ENCODE measurements around the gene SCN2A. TPM values are rescaled to one million over a fixed set of nuclear protein-coding genes. Genes with fewer than 3 reads are reported as not detected.

SCN2A gene
- total and polyA plus RNA-seq, 9 of the 15 experiments (the other 6 are each of a cell fraction or from before 2014, with no cell fraction given): 0.08 to 0.69 (median 0.31) TPM; not detected in 1

DNA sequence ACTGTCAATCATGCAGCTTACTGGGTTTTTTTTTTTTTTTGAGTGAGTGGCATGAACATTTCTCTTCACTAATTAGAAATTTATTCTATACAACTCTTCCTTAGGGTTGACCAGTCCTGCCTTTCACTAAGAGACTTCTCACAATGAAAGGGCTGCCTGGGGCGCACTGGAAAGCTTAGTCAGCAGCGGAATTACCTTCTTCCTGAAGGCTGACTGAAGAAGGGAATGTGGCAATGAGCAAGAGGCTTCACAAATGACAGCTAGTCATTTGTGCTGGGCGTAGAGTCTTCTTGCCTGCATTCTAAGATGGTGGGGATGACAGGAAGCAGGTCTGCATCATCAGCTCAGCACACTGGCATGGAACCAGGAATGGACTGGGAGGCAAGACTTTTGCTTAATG lies 19.7 kb upstream of the SCN2A start (continued):
- TF ChIP-seq, protein P1, sequence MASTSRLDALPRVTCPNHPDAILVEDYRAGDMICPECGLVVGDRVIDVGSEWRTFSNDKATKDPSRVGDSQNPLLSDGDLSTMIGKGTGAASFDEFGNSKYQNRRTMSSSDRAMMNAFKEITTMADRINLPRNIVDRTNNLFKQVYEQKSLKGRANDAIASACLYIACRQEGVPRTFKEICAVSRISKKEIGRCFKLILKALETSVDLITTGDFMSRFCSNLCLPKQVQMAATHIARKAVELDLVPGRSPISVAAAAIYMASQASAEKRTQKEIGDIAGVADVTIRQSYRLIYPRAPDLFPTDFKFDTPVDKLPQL (IDR thresholded peaks at IDR 0.05; ENCODE audit: extremely low read depth, insufficient read length): no peak
- no peak for TF ChIP-seq ZNF695 (CRISPR knock-in tag; IDR thresholded peaks at IDR 0.05)
- TF ChIP-seq, protein P2, sequence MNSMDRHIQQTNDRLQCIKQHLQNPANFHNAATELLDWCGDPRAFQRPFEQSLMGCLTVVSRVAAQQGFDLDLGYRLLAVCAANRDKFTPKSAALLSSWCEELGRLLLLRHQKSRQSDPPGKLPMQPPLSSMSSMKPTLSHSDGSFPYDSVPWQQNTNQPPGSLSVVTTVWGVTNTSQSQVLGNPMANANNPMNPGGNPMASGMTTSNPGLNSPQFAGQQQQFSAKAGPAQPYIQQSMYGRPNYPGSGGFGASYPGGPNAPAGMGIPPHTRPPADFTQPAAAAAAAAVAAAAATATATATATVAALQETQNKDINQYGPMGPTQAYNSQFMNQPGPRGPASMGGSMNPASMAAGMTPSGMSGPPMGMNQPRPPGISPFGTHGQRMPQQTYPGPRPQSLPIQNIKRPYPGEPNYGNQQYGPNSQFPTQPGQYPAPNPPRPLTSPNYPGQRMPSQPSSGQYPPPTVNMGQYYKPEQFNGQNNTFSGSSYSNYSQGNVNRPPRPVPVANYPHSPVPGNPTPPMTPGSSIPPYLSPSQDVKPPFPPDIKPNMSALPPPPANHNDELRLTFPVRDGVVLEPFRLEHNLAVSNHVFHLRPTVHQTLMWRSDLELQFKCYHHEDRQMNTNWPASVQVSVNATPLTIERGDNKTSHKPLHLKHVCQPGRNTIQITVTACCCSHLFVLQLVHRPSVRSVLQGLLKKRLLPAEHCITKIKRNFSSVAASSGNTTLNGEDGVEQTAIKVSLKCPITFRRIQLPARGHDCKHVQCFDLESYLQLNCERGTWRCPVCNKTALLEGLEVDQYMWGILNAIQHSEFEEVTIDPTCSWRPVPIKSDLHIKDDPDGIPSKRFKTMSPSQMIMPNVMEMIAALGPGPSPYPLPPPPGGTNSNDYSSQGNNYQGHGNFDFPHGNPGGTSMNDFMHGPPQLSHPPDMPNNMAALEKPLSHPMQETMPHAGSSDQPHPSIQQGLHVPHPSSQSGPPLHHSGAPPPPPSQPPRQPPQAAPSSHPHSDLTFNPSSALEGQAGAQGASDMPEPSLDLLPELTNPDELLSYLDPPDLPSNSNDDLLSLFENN (IDR thresholded peaks at IDR 0.05; ENCODE audit: low read depth in 2 of 2, low read length in 2 of 2): no peak

DNA sequence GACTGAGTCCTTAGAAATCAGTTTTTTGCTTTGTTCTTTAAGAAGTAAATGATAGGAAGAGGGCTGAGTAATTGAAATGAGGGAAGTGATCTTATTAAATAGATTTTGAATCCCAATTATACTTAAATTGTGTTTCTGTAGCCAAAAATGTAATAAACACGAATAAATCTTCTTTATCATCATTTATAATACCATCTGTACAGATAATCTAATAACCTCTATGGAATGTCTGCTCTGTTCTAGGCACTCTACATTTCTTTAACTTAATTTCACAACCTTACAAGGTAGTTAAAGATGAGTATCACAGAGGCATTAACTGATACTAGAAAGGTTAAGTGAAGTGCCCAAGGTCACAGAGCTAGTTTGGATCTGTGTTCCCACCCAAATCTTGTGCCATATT lies 14.3 kb upstream of the SCN2A start:
- H3K27me3 ChIP-seq (ENCODE audit: control insufficient read depth in 2 of 2, insufficient read depth in 2 of 2, low read length in 2 of 2): no peaks in the 10 kb centered on the region
- H4K20me1 ChIP-seq (replicated peaks; ENCODE audit: control insufficient read depth, insufficient read depth, low read length): no peaks in the 10 kb centered on the region
- ChIA-PET CTCF (ENCODE audit: low intra/inter-chr PET ratio) (no interaction called here), POLR2A (no interaction called here)
- H3K9ac ChIP-seq (ENCODE audit: insufficient read depth in 1 of 2, low read depth in 2 of 2, low read length in 2 of 2): no peak overlapping the region
- H2AFZ ChIP-seq (ENCODE audit: low read depth, low read length): no peak overlapping the region
- intact Hi-C loops (cut with micrococcal nuclease) (no loop called here), in situ Hi-C loops (cut with MboI) (no loop called here)
- BruUV-seq (replicated peaks): no TSS peak
- no peaks in the 10 kb centered on the region for H3K4me1 ChIP-seq (replicated peaks in 1 of 2; ENCODE audit: control insufficient read depth in 2 of 2, insufficient read depth in 2 of 2, low read length in 2 of 2)
- H3K4me2 ChIP-seq (ENCODE audit: insufficient read depth, low read length): no peak overlapping the region
- 0% methylated on average over 1 of the region's 1 CpG for WGBS (ENCODE audit: insufficient coverage, low coverage, missing lambda C conversion rate)
- no peak overlapping the region for H3K27ac ChIP-seq (ENCODE audit: extremely low read depth, low read depth, low read length)
- ATAC-seq (no peak), FAIRE-seq (no peak), DNase-seq (ENCODE audit: extremely low read depth in 1 of 4, low spot score in 3 of 4) (no peak)
- no peaks in the 10 kb centered on the region for H3K36me3 ChIP-seq (ENCODE audit: control insufficient read depth, insufficient read depth, low read length)
- H3K79me2 ChIP-seq (ENCODE audit: control insufficient read depth, insufficient read depth, low read length): no peaks in the 10 kb centered on the region
- H3K4me3 ChIP-seq: no peak overlapping the region
- no peaks in the 10 kb centered on the region for H3K9me1 ChIP-seq (ENCODE audit: control insufficient read depth, insufficient read depth, low read length)
- no peaks in the 10 kb centered on the region for H3K9me3 ChIP-seq (replicated peaks; ENCODE audit: control insufficient read depth, insufficient read depth, low read depth, low read length)
- TF ChIP-seq SMARCC2 (IDR thresholded peaks at IDR 0.05; ENCODE audit: low read depth) (no peak), ZNF224 (CRISPR knock-in tag; IDR thresholded peaks at IDR 0.05) (no peak), SRSF9 (IDR thresholded peaks at IDR 0.05; ENCODE audit: borderline replicate concordance, low read depth, low read length) (no peak)
- TF ChIP-seq, protein P3, sequence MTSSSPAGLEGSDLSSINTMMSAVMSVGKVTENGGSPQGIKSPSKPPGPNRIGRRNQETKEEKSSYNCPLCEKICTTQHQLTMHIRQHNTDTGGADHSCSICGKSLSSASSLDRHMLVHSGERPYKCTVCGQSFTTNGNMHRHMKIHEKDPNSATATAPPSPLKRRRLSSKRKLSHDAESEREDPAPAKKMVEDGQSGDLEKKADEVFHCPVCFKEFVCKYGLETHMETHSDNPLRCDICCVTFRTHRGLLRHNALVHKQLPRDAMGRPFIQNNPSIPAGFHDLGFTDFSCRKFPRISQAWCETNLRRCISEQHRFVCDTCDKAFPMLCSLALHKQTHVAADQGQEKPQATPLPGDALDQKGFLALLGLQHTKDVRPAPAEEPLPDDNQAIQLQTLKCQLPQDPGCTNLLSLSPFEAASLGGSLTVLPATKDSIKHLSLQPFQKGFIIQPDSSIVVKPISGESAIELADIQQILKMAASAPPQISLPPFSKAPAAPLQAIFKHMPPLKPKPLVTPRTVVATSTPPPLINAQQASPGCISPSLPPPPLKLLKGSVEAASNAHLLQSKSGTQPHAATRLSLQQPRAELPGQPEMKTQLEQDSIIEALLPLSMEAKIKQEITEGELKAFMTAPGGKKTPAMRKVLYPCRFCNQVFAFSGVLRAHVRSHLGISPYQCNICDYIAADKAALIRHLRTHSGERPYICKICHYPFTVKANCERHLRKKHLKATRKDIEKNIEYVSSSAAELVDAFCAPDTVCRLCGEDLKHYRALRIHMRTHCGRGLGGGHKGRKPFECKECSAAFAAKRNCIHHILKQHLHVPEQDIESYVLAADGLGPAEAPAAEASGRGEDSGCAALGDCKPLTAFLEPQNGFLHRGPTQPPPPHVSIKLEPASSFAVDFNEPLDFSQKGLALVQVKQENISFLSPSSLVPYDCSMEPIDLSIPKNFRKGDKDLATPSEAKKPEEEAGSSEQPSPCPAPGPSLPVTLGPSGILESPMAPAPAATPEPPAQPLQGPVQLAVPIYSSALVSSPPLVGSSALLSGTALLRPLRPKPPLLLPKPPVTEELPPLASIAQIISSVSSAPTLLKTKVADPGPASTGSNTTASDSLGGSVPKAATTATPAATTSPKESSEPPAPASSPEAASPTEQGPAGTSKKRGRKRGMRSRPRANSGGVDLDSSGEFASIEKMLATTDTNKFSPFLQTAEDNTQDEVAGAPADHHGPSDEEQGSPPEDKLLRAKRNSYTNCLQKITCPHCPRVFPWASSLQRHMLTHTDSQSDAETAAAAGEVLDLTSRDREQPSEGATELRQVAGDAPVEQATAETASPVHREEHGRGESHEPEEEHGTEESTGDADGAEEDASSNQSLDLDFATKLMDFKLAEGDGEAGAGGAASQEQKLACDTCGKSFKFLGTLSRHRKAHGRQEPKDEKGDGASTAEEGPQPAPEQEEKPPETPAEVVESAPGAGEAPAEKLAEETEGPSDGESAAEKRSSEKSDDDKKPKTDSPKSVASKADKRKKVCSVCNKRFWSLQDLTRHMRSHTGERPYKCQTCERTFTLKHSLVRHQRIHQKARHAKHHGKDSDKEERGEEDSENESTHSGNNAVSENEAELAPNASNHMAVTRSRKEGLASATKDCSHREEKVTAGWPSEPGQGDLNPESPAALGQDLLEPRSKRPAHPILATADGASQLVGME (CRISPR knock-in tag; IDR thresholded peaks at IDR 0.05): no peak
- TF ChIP-seq, protein P1 (IDR thresholded peaks at IDR 0.05; ENCODE audit: extremely low read depth, insufficient read length): no peak
- TF ChIP-seq, protein P4, sequence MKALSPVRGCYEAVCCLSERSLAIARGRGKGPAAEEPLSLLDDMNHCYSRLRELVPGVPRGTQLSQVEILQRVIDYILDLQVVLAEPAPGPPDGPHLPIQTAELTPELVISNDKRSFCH (CRISPR knock-in tag; IDR thresholded peaks at IDR 0.05): no peak
- TF ChIP-seq, protein P4 (tag; IDR thresholded peaks at IDR 0.05): no peak
